ENCODE measurements around the gene SBSN. TPM values are rescaled to one million over a fixed set of nuclear protein-coding genes. Genes with fewer than 3 reads are reported as not detected.

The SBSN gene
- 0.20 and 0.21 TPM in 2 replicates for total RNA-seq
- long read RNA-seq: 0 reads

- H3K27me3 Mint-ChIP-seq (ENCODE audit: low read depth): peaks cover 2% of the 10 kb centered on the region
- peaks cover 7% of the 10 kb centered on the region for H3K4me1 Mint-ChIP-seq
- no peak for DNase-seq (ENCODE audit: low read depth, low spot score)
- no peaks in the 10 kb centered on the region for H3K36me3 Mint-ChIP-seq (ENCODE audit: low read depth)
- peak within 1 kb of the TSS; percentile 89 for H3K27ac Mint-ChIP-seq (ENCODE audit: unreplicated experiment)
- no peaks in the 10 kb centered on the region for H3K9me3 Mint-ChIP-seq
- TF ChIP-seq CTCF (conservative IDR thresholded peaks at IDR 0.05): no peak
- H3K4me3 Mint-ChIP-seq: no peak within 1 kb of the TSS
These were observed at the start of gene SBSN for GRCh38 chr19:35528218-35529038. TSS of gene SBSN (minus strand) at chr19:35528311. CDS start at chr19:35528281, 30 bp downstream.

- H3K27me3 Mint-ChIP-seq (ENCODE audit: low read depth): peaks cover 48% of the 10 kb centered on the region
- no peak overlapping the region for H3K27ac Mint-ChIP-seq (ENCODE audit: unreplicated experiment)
- peaks cover 11% of the 10 kb centered on the region for H3K9me3 Mint-ChIP-seq
- TF ChIP-seq CTCF (conservative IDR thresholded peaks at IDR 0.05): no peak
- peaks cover 2% of the 10 kb centered on the region for H3K36me3 Mint-ChIP-seq (ENCODE audit: low read depth)
- no peak for DNase-seq (ENCODE audit: low read depth, low spot score)
- no peaks in the 10 kb centered on the region for H3K4me1 Mint-ChIP-seq
- H3K4me3 Mint-ChIP-seq: no peak overlapping the region
These were observed 43.4 kb upstream of the SBSN start for GRCh38 chr19:35571406-35571965.

GRCh38 chr19:35569281-35569781, 41.2 kb upstream of the SBSN start:
- Mint-ChIP-seq H3K27me3 (ENCODE audit: low read depth) (peaks cover 51% of the 10 kb centered on the region), H3K9me3 (no peaks in the 10 kb centered on the region), H3K4me1 (no peaks in the 10 kb centered on the region), H3K27ac (ENCODE audit: unreplicated experiment) (no peak overlapping the region), H3K4me3 (no peak overlapping the region), H3K36me3 (ENCODE audit: low read depth) (no peaks in the 10 kb centered on the region)
- TF ChIP-seq CTCF (conservative IDR thresholded peaks at IDR 0.05): no peak
- no peak for DNase-seq (ENCODE audit: low read depth, low spot score)

GRCh38 chr19:35566738-35567137, 38.6 kb upstream of the SBSN start:
- no peak for TF ChIP-seq CTCF (conservative IDR thresholded peaks at IDR 0.05)
- peaks cover 47% of the 10 kb centered on the region for H3K27me3 Mint-ChIP-seq (ENCODE audit: low read depth)
- no peaks in the 10 kb centered on the region for H3K9me3 Mint-ChIP-seq

GRCh38 chr19:35565016-35565856, 37.1 kb upstream of the SBSN start:
- no peak overlapping the region for H3K4me3 Mint-ChIP-seq
- peaks cover 52% of the 10 kb centered on the region for H3K27me3 Mint-ChIP-seq (ENCODE audit: low read depth)
- no peaks in the 10 kb centered on the region for H3K9me3 Mint-ChIP-seq
- H3K36me3 Mint-ChIP-seq (ENCODE audit: low read depth): no peaks in the 10 kb centered on the region
- no peak overlapping the region for H3K27ac Mint-ChIP-seq (ENCODE audit: unreplicated experiment)
- DNase-seq (ENCODE audit: low read depth, low spot score): no peak
- TF ChIP-seq CTCF (conservative IDR thresholded peaks at IDR 0.05): no peak
- H3K4me1 Mint-ChIP-seq: no peaks in the 10 kb centered on the region

More at GRCh38 chr19:35566738-35567137, 38.6 kb upstream of the SBSN start:
- H3K4me1 Mint-ChIP-seq: no peaks in the 10 kb centered on the region
- DNase-seq (ENCODE audit: low read depth, low spot score): no peak
- no peaks in the 10 kb centered on the region for H3K36me3 Mint-ChIP-seq (ENCODE audit: low read depth)
- H3K27ac Mint-ChIP-seq (ENCODE audit: unreplicated experiment): no peak overlapping the region
- H3K4me3 Mint-ChIP-seq: no peak overlapping the region

Measured in neural crest cell (in vitro differentiated cells).